Dendritic cell treated with granulocyte-macrophage colony-stimulating factor and Interleukin-4, amounts not matched to agents 40 ng/mL and 50 ng/mL, for 4 days (primary cell): Measurements from ENCODE around the gene CIAO2A.

ENCODE experiments used
- H3K27ac Mint-ChIP-seq: one replicate; pipeline ENCODE4 v1.8.0; 2022; ENCODE audit warnings: mild to moderate bottlenecking, mixed read lengths
- H3K27me3 Mint-ChIP-seq: one replicate; pipeline ENCODE4 v1.8.0; 2022; ENCODE audit warnings: mild to moderate bottlenecking, mixed read lengths
- H3K36me3 Mint-ChIP-seq: one replicate; pipeline ENCODE4 v1.8.0; 2022; ENCODE audit warnings: low read depth, mixed read lengths
- H3K4me1 Mint-ChIP-seq: one replicate; pipeline ENCODE4 v1.8.0; 2022; ENCODE audit warnings: low read depth, mixed read lengths
- H3K4me3 Mint-ChIP-seq: one replicate; pipeline ENCODE4 v1.8.0; 2022; ENCODE audit warnings: mild to moderate bottlenecking, moderate library complexity, mixed read lengths
- H3K9me3 Mint-ChIP-seq: one replicate; pipeline ENCODE4 v1.8.0; 2022; ENCODE audit warnings: mixed read lengths
- intact Hi-C: fragments of 100-400 bp; cut with micrococcal nuclease; formaldehyde crosslinking; loops from one replicate; pipeline ENCODE4 v1.15.0; 2022

CIAO2A gene, protein sequence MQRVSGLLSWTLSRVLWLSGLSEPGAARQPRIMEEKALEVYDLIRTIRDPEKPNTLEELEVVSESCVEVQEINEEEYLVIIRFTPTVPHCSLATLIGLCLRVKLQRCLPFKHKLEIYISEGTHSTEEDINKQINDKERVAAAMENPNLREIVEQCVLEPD

DNA sequence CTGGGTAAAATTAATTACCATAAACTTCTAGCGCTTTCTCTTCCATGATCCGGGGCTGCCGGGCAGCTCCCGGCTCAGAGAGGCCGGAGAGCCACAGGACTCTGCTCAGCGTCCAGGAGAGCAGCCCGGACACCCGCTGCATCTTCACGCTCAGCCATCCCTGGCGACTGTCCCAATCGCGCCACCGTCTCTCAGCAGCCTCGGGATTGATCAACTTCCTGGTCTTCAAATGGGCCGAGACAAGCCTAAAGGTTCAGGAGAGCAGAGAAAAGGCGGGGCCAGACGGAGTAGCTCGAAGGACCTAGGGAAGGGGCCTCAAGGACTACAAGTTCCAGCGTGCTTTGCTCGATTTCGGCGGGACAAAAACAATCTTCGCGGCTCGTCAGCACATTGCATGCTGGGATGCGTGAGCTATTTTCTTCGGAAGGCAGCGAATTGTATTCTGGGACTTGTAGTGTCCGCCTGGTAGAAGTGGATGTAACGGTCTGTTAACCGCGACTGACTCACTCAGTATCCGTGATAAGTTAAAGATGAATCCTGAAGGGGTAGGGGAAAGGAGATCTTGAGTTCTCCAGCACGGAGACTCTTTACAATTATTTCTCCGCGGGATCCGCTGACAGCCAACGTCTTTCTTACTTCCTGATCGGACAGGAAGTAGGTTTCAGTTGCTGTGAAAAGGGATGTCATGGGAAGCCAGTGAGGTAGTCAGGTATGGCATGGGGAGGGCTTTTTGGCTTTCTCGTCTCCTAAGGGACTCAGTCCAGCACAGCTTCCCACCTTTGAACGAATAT lies at the start of gene CIAO2A:
Gene CIAO2A (minus strand): TSS at position 212 of the 791 bp plus-strand sequence. CDS start 70 bp downstream, at position 142.
- Mint-ChIP-seq H3K4me1 (peaks cover 68% of the 10 kb centered on the region), H3K27ac (peak within 1 kb of the TSS; percentile 94), H3K27me3 (no peaks in the 10 kb centered on the region), H3K36me3 (peaks cover 58% of the 10 kb centered on the region), H3K9me3 (no peaks in the 10 kb centered on the region), H3K4me3 (peak within 1 kb of the TSS; percentile 100)
- intact Hi-C loops: no loop called here

DNA sequence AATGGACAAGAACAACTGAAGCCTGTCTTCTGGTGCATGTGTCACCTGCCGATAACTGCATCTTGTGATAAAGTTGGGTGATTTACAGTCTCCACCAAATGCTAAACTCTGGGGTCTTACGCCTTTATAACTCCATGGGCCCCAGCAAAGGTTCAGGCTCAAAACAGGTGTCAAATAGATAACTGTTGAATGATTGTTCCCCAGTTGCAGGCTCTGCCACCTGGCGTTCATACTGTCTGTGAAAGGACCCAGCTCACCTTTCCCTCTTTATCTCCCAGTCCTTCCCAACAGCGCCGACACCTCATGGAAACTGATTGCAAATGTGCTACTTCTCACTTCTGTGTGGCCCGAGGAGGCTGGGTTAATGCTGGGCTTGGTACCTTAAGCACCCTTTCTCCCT lies 49.6 kb upstream of the CIAO2A start:
- intact Hi-C loops: no loop called here
- H3K9me3 Mint-ChIP-seq: no peaks in the 10 kb centered on the region
- H3K4me3 Mint-ChIP-seq: no peak overlapping the region
- H3K27ac Mint-ChIP-seq: no peak overlapping the region
- H3K4me1 Mint-ChIP-seq: peaks cover 25% of the 10 kb centered on the region
- no peaks in the 10 kb centered on the region for H3K27me3 Mint-ChIP-seq
- peaks cover 73% of the 10 kb centered on the region for H3K36me3 Mint-ChIP-seq

DNA sequence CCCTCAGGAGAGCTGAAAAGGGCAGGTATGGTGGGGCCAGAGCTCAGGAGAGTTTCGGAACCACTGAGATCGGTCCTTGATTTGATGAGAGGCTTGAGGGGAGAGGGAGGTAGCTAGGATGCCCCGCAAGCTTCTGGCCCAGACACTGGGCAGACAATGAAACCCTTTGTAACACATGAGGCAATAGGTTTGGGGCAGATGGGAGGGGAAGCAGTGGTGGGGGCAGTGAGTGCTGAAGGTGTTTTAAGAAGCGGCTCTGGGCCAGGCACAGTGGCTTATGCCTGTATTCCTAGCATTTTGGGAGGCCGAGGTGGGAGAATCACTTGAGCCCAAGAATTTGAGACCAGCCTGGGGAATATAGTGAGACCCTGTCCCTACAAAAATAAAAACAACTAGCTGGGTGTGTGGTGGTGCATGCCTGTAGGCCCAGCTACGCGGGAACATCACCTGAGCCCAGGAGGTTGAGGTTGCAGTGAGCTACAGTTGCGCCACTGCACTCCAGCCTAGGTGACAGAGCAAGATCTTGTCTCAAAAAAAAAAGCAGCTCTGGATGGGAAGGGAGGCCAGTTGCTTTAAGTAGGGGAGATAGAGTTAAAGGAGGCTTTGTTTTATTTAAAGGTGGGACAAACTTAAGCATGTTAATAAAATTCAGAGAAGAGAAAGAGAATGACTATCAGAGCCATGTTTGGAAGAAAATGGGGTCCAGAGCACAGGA lies 48.3 kb upstream of the CIAO2A start:
- Mint-ChIP-seq H3K27ac (peak overlapping the region; percentile 33), H3K36me3 (peaks cover 86% of the 10 kb centered on the region), H3K27me3 (no peaks in the 10 kb centered on the region), H3K4me3 (no peak overlapping the region), H3K4me1 (peaks cover 25% of the 10 kb centered on the region), H3K9me3 (no peaks in the 10 kb centered on the region)
- intact Hi-C loops: no loop called here

DNA sequence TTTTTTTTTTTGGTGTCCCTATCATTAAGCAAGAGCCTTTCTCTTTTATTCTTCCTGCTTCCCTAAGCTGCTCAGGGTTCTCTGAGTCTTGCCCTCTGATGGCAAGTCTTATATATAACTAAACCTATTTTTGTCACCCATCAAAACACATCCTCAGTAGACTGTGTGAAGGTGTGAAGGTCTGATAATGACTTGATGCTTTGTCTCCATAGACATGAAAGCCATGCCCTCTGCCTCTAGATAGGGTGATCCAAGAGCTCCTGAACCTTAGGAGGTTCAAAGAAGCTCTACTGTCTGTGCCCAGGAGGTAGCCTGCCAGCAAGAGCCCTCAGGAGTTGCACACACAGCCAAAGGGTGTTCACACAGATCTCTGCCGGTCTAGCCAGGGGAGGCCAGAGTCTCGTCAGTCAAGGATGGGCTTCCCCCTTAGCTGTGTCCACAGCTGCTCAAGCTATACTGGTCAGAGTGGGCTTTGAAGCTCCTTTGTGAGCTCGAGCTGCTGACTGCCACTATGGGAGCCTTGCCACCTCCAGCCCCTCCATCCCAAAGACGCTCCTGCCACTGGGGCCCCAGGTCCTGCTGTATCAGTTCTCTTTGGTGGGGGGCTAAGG lies 44.8 kb upstream of the CIAO2A start:
- intact Hi-C loops: loop anchor here (10.0 kb wide), 1 partner anchor 394 kb away; no protein-coding TSS in a partner anchor
- Mint-ChIP-seq H3K27me3 (no peaks in the 10 kb centered on the region), H3K27ac (no peak overlapping the region), H3K4me1 (peaks cover 22% of the 10 kb centered on the region), H3K4me3 (no peak overlapping the region), H3K36me3 (peaks cover 95% of the 10 kb centered on the region), H3K9me3 (no peaks in the 10 kb centered on the region)

DNA sequence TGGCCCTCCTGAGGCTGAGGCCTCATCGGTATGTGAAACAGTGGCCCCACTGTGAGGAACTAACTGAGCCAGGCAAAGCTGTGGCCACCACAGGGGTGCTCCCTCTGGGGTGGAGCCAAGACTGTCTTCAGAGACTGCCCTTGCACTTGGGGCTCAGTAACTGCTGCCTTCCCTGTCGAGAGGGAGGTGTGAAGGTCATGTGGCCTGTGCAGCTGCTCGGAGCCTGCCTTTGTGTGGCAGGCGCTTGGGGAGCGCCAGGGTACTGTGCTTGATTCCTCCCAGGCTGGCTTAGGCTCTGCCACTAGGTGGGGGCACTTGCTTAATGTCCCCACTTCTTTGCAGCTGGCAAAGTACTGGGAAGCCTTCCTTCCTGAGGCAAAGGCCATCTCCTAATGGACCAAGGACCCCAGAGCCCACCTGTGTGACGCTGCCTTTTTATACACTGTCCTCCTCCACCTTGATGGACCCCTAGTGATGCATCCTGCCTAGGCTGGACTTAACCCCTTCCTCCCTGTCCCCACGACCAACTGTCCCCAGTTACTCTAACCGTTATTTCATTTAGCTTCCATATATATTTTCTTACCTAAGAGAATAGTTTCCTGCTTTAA lies 43.7 kb upstream of the CIAO2A start:
- no peak overlapping the region for H3K27ac Mint-ChIP-seq
- peaks cover 95% of the 10 kb centered on the region for H3K36me3 Mint-ChIP-seq
- H3K4me3 Mint-ChIP-seq: no peak overlapping the region
- no peaks in the 10 kb centered on the region for H3K9me3 Mint-ChIP-seq
- intact Hi-C loops: loop anchor here (10.0 kb wide), 1 partner anchor 393 kb away; no protein-coding TSS in a partner anchor
- no peaks in the 10 kb centered on the region for H3K27me3 Mint-ChIP-seq
- peaks cover 31% of the 10 kb centered on the region for H3K4me1 Mint-ChIP-seq

DNA sequence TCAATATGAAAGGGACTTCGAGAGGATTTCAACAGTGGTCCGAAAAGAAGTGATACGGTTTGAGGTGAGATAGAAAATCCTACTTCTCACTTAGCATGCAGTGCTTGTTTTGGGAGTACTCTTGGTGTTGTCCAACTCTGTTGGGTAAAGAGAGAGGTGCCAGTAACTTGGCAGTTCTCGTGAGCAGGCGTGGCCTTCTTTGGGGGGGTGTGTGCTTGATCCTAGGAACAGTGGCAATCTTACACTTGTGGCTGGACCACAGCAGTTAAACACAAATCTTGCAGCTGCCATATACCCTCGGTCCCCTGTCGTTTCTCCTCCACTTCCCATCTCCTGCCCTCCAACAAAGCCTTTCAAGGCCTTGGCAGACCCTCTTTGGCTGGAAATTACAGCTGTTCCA lies 42.7 kb upstream of the CIAO2A start:
- peaks cover 95% of the 10 kb centered on the region for H3K36me3 Mint-ChIP-seq

DNA sequence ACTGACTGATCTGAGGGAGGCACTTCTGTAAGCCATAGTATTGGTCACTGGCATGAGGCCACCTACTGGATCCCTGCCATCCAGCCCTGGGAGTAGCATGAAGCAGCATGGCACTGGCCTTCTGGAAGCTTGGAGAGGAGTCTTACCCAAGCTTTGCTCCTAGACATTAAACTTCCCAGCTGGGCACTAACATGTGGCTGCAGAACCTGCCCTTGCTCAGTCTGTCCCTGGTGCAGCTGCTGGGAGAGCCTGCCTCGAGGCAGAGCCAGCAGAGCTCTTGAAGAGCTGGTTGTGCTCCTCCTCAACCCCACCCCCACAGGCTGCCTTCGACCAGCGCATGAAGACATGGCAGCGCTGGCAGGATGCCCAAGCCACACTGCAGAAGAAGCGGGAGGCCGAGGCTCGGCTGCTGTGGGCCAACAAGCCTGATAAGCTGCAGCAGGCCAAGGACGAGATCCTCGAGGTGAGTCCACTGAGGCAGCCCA lies 40.7 kb upstream of the CIAO2A start:
- Mint-ChIP-seq H3K36me3 (peaks cover 96% of the 10 kb centered on the region), H3K4me1 (peaks cover 14% of the 10 kb centered on the region), H3K27ac (no peak overlapping the region), H3K4me3 (no peak overlapping the region), H3K9me3 (no peaks in the 10 kb centered on the region), H3K27me3 (no peaks in the 10 kb centered on the region)
- intact Hi-C loops: loop anchor here (10.0 kb wide), 1 partner anchor 390 kb away; no protein-coding TSS in a partner anchor

More for the DNA sequence above, 42.7 kb upstream of the CIAO2A start:
- H3K27me3 Mint-ChIP-seq: no peaks in the 10 kb centered on the region
- H3K9me3 Mint-ChIP-seq: no peaks in the 10 kb centered on the region
- no peak overlapping the region for H3K4me3 Mint-ChIP-seq
- no peak overlapping the region for H3K27ac Mint-ChIP-seq
- intact Hi-C loops: loop anchor here (10.0 kb wide), 1 partner anchor 392 kb away; no protein-coding TSS in a partner anchor
- peaks cover 28% of the 10 kb centered on the region for H3K4me1 Mint-ChIP-seq

DNA sequence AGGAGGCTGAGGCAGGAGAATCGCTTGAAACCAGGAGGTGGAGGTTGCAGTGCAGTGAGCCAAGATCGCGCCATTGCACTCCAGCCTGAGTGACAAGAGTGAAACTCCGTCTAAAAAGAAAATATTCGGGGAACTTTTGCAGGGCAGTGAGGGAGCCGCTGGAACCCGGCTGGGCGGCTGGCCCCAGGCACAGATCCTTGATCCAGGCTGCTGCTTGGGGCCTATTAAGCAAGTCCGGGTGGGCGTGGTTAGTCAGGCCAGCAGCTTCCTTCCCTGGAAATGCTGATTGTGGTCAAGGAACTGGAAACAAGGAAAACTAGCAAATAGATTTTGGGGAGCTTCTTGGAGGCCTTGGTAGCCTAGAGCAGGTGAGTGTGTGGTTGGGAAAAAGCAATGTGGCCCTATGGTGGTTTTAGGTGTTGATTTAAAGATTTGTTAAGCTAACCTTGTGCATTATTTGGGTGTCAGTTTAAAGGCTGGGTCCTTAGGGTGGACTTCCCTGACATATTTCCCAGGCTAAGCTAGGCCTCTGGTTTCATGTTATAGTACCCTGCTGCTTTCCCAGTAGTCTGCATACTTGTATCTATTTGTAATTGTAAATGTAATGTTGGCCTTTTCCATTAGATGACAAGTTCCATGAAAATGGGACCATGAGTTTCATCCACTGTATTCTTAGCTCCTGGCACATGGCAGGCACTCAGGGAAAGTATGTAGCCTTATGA lies 40.1 kb upstream of the CIAO2A start:
- Mint-ChIP-seq H3K27me3 (no peaks in the 10 kb centered on the region), H3K4me3 (no peak overlapping the region), H3K27ac (no peak overlapping the region), H3K4me1 (peaks cover 14% of the 10 kb centered on the region), H3K9me3 (no peaks in the 10 kb centered on the region), H3K36me3 (peaks cover 100% of the 10 kb centered on the region)
- intact Hi-C loops: loop anchor here (10.0 kb wide), 1 partner anchor 389 kb away; no protein-coding TSS in a partner anchor

DNA sequence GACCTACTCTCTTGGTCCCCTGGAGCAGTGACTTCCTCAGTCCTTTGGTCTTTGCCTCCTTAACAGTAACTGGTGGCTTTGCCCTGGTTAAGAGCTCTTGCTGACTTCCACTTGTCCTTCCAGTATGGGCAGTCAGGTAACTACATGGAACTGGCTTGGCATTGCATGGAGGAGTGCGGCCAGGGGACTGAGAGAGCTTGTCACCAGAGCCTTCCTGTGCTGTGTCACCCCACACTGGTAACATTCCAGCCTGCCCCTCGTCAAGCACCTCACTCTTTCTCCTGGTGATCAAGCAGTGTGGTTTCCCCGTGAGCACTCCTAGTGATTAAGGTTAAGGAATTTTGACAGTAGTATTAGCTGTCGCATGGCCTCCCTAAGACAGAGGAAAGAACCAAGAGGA lies 38.6 kb upstream of the CIAO2A start:
- Mint-ChIP-seq H3K4me1 (peaks cover 14% of the 10 kb centered on the region), H3K27me3 (no peaks in the 10 kb centered on the region), H3K27ac (no peak overlapping the region), H3K4me3 (no peak overlapping the region), H3K9me3 (no peaks in the 10 kb centered on the region), H3K36me3 (peaks cover 100% of the 10 kb centered on the region)
- intact Hi-C loops: loop anchor here (10.0 kb wide), 1 partner anchor 387 kb away; no protein-coding TSS in a partner anchor

DNA sequence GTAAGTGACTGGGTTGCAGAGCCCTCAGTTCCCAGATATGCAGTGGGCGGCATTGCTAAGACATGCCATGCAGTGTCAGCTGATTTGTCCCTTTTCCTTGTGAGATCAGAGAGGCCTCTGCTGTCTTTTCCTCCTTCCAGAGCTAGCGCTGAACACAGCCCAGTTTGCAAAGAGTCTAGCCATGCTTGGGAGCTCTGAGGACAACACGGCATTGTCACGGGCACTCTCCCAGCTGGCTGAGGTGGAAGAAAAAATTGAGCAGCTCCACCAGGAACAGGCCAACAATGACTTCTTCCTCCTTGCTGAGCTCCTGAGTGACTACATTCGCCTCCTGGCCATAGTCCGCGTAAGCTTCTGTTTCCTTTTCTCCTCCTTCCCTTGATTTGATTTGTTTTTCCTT lies 37.9 kb upstream of the CIAO2A start:
- Mint-ChIP-seq H3K36me3 (peaks cover 100% of the 10 kb centered on the region), H3K27ac (no peak overlapping the region), H3K27me3 (no peaks in the 10 kb centered on the region), H3K9me3 (no peaks in the 10 kb centered on the region), H3K4me1 (peaks cover 14% of the 10 kb centered on the region), H3K4me3 (no peak overlapping the region)
- intact Hi-C loops: loop anchor here (10.0 kb wide), 1 partner anchor 387 kb away; no protein-coding TSS in a partner anchor

DNA sequence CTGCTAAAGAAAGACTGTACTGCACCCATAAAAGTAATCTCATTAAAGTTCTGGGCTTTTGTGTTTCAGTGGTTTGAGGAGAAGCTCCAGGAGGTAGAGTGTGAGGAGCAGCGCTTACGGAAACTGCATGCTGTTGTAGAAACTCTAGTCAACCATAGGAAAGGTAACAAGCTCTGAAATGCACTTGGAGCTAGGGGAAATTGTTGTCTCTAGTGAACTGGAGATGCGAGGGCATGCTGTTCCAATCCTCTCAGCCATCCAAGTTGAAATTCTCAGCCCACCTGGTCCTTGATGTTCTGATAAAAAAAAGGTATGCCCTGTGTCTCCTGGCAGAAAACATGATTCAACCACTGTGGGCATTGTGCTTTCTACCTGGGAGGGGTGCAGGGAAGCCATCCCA lies 36.5 kb upstream of the CIAO2A start:
- no peaks in the 10 kb centered on the region for H3K27me3 Mint-ChIP-seq
- intact Hi-C loops: loop anchor here (10.0 kb wide), 1 partner anchor 385 kb away; no protein-coding TSS in a partner anchor
- no peaks in the 10 kb centered on the region for H3K9me3 Mint-ChIP-seq
- H3K4me3 Mint-ChIP-seq: no peak overlapping the region
- no peak overlapping the region for H3K27ac Mint-ChIP-seq
- H3K36me3 Mint-ChIP-seq: peaks cover 100% of the 10 kb centered on the region
- peaks cover 14% of the 10 kb centered on the region for H3K4me1 Mint-ChIP-seq

DNA sequence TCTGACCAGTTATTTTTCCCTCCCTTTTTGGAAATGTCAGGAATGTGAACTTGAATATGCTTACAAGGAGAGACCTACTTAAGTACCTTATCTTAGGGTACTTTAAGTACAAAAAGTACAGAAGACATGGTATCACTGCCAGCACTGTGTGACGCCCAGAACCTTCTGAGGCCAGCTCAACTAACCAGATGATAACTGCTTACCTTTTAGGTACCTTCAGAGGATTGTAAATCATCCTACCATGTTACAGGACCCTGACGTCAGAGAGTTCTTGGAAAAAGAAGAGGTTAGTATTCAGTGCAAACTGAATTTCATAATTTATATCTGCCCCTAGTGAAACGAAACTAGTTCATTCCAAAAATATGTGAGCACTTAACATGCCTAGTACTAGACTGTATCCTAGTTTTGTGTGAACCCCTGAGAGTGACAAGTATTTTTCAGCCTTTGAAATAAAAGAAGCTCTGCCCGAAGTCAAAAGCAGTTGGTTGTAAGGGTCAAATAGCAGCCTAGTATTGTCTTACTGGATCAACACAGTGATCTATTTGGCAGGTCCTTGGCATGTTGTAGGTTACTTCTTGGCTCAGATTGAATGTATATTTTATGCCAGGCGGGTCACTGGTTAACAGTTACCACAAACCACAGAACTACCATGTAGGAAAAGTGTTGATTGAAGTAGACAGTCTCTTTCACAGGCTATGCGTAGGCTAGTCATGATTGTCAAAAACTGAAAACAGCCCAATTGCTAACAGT lies 34.1 kb upstream of the CIAO2A start:
- H3K36me3 Mint-ChIP-seq: peaks cover 100% of the 10 kb centered on the region
- H3K27me3 Mint-ChIP-seq: no peaks in the 10 kb centered on the region
- H3K4me1 Mint-ChIP-seq: peaks cover 2% of the 10 kb centered on the region
- no peak overlapping the region for H3K4me3 Mint-ChIP-seq
- no peaks in the 10 kb centered on the region for H3K9me3 Mint-ChIP-seq
- intact Hi-C loops: no loop called here
- no peak overlapping the region for H3K27ac Mint-ChIP-seq
